Measurements from ENCODE around the gene CTXND1. TPM values are rescaled to one million over a fixed set of nuclear protein-coding genes. Genes with fewer than 3 reads are reported as not detected.

Gene CTXND1
- total and polyA plus RNA-seq, 2 of the 8 experiments (the other 6 are each of a cell fraction or from before 2014, with no cell fraction given), result 0.03 TPM; not detected in 1

DNA sequence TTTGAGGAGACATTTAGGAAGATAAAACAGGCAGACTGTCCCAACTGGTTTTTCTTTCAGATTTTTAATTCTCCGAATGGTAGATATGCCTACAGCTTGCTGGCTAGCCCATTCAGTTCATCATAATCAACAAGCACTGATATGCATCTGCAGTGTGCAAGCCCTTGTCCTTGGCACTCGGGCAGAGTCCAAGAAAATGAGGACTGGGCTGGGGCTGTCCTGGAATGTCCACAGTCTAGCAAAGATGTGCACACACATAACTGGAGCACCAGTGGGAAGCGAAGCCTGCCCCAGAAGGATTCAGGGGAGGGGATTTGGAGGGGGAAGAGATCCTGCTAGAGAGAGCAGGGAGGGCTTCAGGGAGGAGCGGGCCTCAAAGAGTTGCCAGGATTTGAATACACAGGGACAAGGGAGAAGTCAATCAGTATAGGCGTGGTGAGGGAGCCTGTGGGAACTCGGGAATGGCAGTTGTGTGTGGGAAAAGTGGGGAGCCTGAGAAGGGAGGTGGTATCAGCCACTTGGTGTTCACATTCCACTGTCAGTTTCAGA lies 90.5 kb downstream of the CTXND1 start:
- H3K23ac ChIP-seq (ENCODE audit: insufficient read length), result no peak overlapping the region
- no peak overlapping the region for H2BK20ac ChIP-seq (ENCODE audit: low read length)
- H4K20me1 ChIP-seq (replicated peaks in 1 of 2; ENCODE audit: control insufficient read depth in 1 of 2, insufficient read depth in 2 of 2, low read length in 2 of 2), result no peaks in the 10 kb centered on the region
- POLR2A ChIA-PET (ENCODE audit: partially characterized antibody), result interaction anchor here (1.5 kb wide), 1 partner anchor 102 kb away, joined by 6 read pairs; the partner anchor contains the start of gene ZFAND6
- H3K14ac ChIP-seq (ENCODE audit: insufficient read length), result no peak overlapping the region
- no peaks in the 10 kb centered on the region for H3K9me3 ChIP-seq (ENCODE audit: insufficient read depth in 2 of 2, low read depth in 1 of 2, low read length in 1 of 2)
- DNase-seq (ENCODE audit: low read depth in 1 of 2, low spot score in 2 of 2) (no peak), FAIRE-seq (no peak)
- H3K27ac ChIP-seq (ENCODE audit: low read depth, low read length), result no peak overlapping the region
- no peak overlapping the region for H2BK15ac ChIP-seq (ENCODE audit: low read length)
- H2AFZ ChIP-seq (ENCODE audit: low read length), result no peak overlapping the region
- peaks cover 2 to 11% (median 4%) of the 10 kb centered on the region in 4 experiments; a peak in 4 of 8 replicates for H3K36me3 ChIP-seq (ENCODE audit: control insufficient read depth in 2 of 4, insufficient read depth in 4 of 4, low read length in 3 of 4)
- no peak overlapping the region for H4K5ac ChIP-seq (ENCODE audit: insufficient read length, low read depth, low read length)
- no peaks in the 10 kb centered on the region; a peak in 2 of 7 replicates for H3K4me1 ChIP-seq (replicated peaks in 1 of 4; ENCODE audit: control insufficient read depth in 3 of 4, insufficient read depth in 4 of 4, low read length in 3 of 4)
- H3K4me3 ChIP-seq (ENCODE audit: extremely low read depth in 1 of 4, insufficient read depth in 2 of 4, low read depth in 3 of 4, low read length in 4 of 4), result no peak overlapping the region
- no peaks in the 10 kb centered on the region for H3K23me2 ChIP-seq (ENCODE audit: low read depth, low read length)
- H3K9ac ChIP-seq (replicated peaks in 1 of 4; ENCODE audit: extremely low read depth in 1 of 4, low read depth in 3 of 4, low read length in 3 of 4), result no peak overlapping the region
- no peak overlapping the region for H2BK5ac ChIP-seq (ENCODE audit: low read depth, low read length)
- H2AK5ac ChIP-seq (ENCODE audit: low read depth, low read length), result no peak overlapping the region
- no peak overlapping the region for H2BK120ac ChIP-seq (replicated peaks; ENCODE audit: low read depth, low read length)
- no peaks in the 10 kb centered on the region for H3K27me3 ChIP-seq (replicated peaks in 1 of 4; ENCODE audit: control insufficient read depth in 3 of 4, extremely low read depth in 1 of 4, insufficient read depth in 3 of 4, low read length in 3 of 4)
- no peak overlapping the region for H3K4me2 ChIP-seq (ENCODE audit: insufficient read depth in 1 of 2, low read depth in 2 of 2, low read length in 2 of 2)
- CTCF ChIA-PET (ENCODE audit: partially characterized antibody), result interaction anchor here (0.7 to 1.5 kb wide), 3 partner anchors 12 to 22 kb away, joined by 3 to 7 read pairs (median 6); no protein-coding TSS in a partner anchor
- H2BK12ac ChIP-seq (ENCODE audit: low read depth, low read length), result no peak overlapping the region
- H3K79me1 ChIP-seq (ENCODE audit: low read depth, low read length), result no peaks in the 10 kb centered on the region
- H3K18ac ChIP-seq (ENCODE audit: extremely low read depth, low read length), result no peak overlapping the region
- no peak overlapping the region for H4K8ac ChIP-seq (ENCODE audit: extremely low read depth, insufficient read depth, low read length)
- H3K79me2 ChIP-seq (ENCODE audit: control insufficient read depth in 1 of 2, insufficient read depth in 2 of 2, low read length in 2 of 2), result no peaks in the 10 kb centered on the region
- H3K4ac ChIP-seq (replicated peaks; ENCODE audit: insufficient read length, low read depth, low read length), result no peak overlapping the region
- 85% methylated on average over 6 of the region's 6 CpGs; no CpG with 5 or more reads in 1 of the 2 experiments for WGBS, 2 experiments (ENCODE audit: extremely low coverage in 1 of 2, insufficient coverage in 1 of 2, insufficient read length in 1 of 2, insufficient replicate concordance in 2 of 2, low coverage in 1 of 2, low lambda C conversion rate in 2 of 2, missing lambda C conversion rate in 1 of 2)
- H4K91ac ChIP-seq (replicated peaks; ENCODE audit: insufficient read length, low read length), result no peak overlapping the region
- TF ChIP-seq CTBP2 (IDR thresholded peaks at IDR 0.05; ENCODE audit: borderline replicate concordance, insufficient read depth, insufficient read length, low read length) (no peak), KDM5A (IDR thresholded peaks at IDR 0.05; ENCODE audit: low read length) (no peak), SIX5 (IDR thresholded peaks at IDR 0.05; ENCODE audit: low read depth, low read length) (no peak), CBX5 (IDR thresholded peaks at IDR 0.05; ENCODE audit: low read depth, low read length) (no peak), RAD21 (IDR thresholded peaks at IDR 0.05 in 1 of 2, conservative IDR thresholded peaks at IDR 0.05 in 1 of 2; ENCODE audit: low read depth in 2 of 2, low read length in 2 of 2) (no peak), NANOG (IDR thresholded peaks at IDR 0.05; ENCODE audit: insufficient read depth, low read depth, low read length, poor library complexity, severe bottlenecking) (no peak), JUN (IDR thresholded peaks at IDR 0.05; ENCODE audit: low read depth, low read length) (no peak), TCF12 (IDR thresholded peaks at IDR 0.05; ENCODE audit: low read depth, low read length) (no peak), POLR2AphosphoS5 (IDR thresholded peaks at IDR 0.05; ENCODE audit: low read depth, low read length) (no peak), HDAC2 (IDR thresholded peaks at IDR 0.05; ENCODE audit: borderline replicate concordance in 1 of 2, low read depth in 2 of 2, low read length in 2 of 2) (no peak)
- TF ChIP-seq, protein P1, sequence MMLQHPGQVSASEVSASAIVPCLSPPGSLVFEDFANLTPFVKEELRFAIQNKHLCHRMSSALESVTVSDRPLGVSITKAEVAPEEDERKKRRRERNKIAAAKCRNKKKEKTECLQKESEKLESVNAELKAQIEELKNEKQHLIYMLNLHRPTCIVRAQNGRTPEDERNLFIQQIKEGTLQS (IDR thresholded peaks at IDR 0.05; ENCODE audit: insufficient read depth, low read depth, low read length), result no peak
- H3K56ac ChIP-seq (replicated peaks; ENCODE audit: insufficient read length, low read depth, low read length), result no peak overlapping the region

All from H1 (cell line).